Left renal cortex interstitium (tissue), 4 donors: ENCODE results near the gene NCR2. TPM values are rescaled to one million over a fixed set of nuclear protein-coding genes. Genes with fewer than 3 reads are reported as not detected.

ENCODE experiments used
- DNase-seq, 4 donors: peaks; one replicate each; pipeline ENCODE4 v3.0.0-alpha.2; 2013; ENCODE audit warnings: low read depth in 4 of 4, low spot score in 2 of 4, missing footprints in 1 of 4
- polyA plus RNA-seq, 4 donors: library from polyadenylated mRNA; unstranded; fragments of 120-200 nt; gene quantifications; one replicate each; pipeline ENCODE4 v1.2.1, GENCODE V29; 2013; ENCODE audit not compliant: insufficient read length in 4 of 4

The NCR2 gene
- polyA plus RNA-seq, 4 donors, result not detected

DNA sequence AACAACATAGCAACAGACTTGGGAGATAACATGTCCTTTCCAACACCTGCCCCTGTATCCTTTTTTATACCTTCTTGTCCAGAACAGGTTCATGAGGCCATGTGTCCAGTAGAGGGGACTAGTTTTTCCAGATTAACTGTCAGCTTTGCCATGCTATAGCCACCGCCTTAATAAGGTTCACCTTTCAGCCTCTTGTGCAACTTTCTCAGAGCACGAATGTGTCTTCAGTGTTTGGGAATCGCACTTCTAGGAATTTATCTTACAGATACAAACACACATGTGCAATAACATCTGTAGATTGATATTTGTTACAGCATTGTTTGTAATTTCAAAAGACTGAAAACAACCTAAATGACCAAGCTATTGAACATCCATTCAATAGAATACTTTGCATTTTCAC lies 21.4 kb downstream of the NCR2 start:
- no peak for DNase-seq

DNA sequence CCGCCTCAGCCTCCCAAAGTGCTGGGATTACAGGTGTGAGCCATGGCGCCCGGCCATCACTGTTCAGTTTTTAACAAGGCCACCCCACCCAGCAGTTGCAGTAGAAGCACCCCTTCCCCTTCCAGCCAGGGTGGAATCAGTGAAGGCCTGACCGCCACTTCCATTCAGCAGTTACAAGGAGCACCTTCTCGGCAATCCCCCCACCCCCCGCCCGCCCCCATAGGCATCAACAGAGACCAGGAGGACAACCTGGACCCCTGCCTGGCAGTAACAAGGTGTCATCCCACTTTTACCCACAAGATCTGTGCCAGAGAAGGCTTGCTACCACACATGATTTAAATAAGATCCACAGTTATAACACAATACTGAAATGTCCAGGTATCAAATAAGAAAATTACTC lies 23.1 kb downstream of the NCR2 start:
- no peak for DNase-seq

GRCh38 chr6:41359617-41360313 lies 24.4 kb downstream of the NCR2 start:
- no peak for DNase-seq

GRCh38 chr6:41360314-41360685 lies 24.9 kb downstream of the NCR2 start:
- DNase-seq, result no peak

DNA sequence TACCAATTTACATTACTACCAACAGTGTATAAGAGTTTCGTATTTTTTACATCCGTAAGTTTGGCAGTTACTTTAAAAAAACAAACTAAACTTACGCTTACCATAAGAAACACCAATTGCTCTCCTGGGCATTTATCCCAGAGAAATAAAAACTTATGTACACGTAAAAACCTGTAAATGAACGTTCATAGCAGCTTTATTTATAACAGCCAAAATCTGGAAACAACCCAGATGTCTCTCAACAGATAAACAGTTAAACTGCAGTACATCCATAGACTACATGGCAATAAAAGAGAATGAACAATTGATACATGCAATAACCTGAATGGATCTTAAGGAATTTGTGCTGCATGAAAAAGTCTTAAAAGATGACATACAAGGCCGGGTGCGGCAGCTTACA lies 30.7 kb downstream of the NCR2 start:
- no peak for DNase-seq

DNA sequence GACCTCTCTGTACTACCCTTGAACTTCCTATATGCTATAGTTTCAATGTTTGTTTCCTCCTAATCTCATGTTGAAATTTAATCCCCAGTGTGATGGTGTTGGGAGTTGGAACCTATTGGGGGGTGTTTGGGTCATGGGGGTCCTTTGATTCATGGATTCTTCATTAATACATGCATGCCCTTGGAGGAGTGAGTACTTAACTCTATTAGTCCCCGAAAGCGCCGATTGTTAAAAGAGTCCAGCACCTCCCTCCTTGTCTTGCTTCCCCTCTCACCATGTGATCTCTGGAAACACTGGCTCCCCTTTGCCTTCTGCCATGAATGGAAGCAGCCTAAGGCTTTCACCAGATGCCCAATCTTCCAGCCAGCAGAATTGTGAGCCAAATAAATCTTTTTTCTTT lies 31.7 kb downstream of the NCR2 start:
- no peak for DNase-seq

- peak in 3 of 4 donors; percentile 36 to 75 (median 48) for DNase-seq
Measured at GRCh38 chr6:41367700-41368099, 32.3 kb downstream of the NCR2 start.

- no peak for DNase-seq
Measured at GRCh38 chr6:41370488-41371111, 35.2 kb downstream of the NCR2 start.

- DNase-seq, result peak in 3 of 4 donors; percentile 19 to 41 (median 27)
Measured at GRCh38 chr6:41371461-41371991, 36.1 kb downstream of the NCR2 start.

- DNase-seq, result peak in 3 of 4 donors; percentile 24 to 48 (median 41)
Measured at GRCh38 chr6:41371992-41372831, 36.8 kb downstream of the NCR2 start.

GRCh38 chr6:41372832-41373626 lies 37.6 kb downstream of the NCR2 start:
- peak in 2 of 4 donors; percentile 16 to 19 for DNase-seq

- peak in 1 of 4 donors; percentile 24 for DNase-seq
Measured at GRCh38 chr6:41373627-41373918, 38.2 kb downstream of the NCR2 start.

GRCh38 chr6:41373919-41374617 lies 38.7 kb downstream of the NCR2 start:
- DNase-seq, result peak in 2 of 4 donors; percentile 17 to 31

DNA sequence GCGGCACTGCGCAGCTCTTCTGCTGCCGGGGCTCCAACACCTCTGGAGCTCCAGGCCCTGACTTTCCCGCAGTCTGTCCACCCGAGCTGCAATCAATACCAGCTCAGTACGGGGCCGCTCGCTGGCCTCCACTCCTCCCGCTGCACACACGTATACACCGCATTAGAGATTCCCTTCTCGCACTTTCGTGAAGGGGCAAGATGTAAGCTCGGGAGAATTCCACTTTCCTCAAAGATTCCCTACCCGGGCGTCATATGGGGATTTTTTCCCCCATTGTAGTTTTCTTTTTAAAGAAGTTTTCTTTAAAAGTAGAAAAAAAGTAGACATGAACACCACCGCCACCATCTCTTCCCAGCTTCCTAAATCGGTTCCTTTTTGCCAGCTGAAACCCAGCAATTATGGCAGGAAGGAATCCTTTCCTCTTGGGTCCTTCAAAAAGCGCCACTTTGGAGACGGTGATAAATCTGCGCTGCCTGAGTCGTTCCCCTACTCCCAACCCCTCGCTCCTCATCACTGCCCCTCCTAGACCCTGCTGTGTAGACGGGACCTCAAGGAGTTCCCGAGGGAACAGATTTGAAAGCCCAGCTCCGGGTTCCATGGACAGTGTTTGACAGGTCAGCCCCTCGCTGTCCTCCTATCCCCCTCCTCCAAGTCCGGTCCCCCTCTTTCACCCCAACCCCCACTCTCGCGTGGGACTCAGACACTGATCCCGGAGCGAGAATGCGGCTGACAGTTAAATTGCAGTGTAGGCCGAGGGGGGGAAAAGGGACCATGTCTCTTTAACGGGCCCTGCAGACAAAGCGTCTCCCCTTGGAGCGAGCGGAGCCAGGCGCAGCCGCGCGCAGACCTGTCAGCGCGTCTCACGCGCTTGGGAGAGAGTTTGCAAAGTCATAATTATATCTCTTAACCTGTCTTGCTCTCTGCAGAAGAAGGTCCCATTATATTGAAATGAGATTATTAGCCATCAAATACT lies 39.5 kb downstream of the NCR2 start:
- DNase-seq, result no peak

DNA sequence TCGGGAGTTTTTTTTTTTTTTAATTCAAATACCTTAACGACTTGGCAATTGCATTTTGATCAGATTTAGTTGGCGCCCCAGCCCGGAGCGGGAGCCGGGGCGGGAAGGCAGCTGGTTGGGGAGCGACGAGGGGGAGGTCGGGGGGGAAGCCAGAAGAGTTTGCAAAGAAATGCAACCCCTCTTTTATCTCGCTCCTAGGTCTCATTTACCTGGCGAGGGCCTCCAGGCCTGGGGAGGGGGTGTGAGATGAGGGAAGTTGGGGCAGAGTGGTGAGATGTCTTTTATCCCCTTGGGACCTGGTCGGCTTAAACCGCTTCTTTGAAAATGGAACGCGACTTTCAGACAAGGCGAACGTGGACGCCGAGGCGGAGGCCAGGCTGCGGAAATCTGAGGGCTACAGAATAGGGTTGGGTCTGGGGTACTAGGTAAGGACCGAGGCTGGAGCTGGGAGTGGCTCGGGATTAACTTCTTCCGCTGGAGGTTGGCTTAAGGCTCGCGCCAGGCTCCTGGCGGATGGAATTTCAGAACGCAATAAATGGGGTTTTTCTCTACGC lies 40.3 kb downstream of the NCR2 start:
- DNase-seq, result no peak

- no peak for DNase-seq
Measured at GRCh38 chr6:41376176-41376575, 40.8 kb downstream of the NCR2 start.

DNA sequence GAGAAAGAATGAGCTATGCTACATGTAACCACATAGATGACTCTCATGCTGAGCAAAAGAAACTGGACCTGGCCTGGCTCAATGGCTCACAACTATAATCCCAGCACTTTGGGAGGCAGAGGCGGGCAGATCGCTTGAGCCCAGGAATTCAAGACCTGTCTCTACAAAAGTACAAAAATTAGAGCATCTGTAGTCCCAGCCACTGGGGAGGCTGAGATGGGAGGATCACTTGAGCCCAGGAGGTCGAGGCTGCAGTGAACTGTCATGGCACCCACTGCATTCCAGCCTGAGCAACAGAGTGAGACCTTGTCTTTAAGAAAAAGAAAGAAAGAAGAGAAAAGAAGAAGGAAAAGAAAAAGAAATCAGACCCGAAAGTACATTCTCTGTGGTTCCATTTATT lies 41.7 kb downstream of the NCR2 start:
- no peak for DNase-seq

DNA sequence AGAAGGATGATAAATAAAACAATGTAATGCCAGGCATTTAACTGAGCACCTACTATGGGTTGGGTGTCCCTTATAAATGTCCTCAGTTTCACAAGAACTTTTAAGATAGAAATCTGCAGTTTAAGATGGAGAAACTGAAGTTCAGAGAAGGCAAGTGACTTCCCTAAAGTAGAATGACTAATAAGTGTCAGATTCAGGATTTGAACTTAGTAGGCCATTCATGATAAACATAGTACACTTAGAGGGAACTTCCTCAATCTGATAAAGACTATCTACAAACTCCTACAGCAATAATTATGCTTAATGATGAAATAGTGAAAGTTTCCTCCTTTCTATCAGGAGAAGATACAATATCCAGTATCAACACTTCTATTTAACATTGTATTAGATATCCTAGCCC lies 43.9 kb downstream of the NCR2 start:
- DNase-seq, result no peak

- DNase-seq, result no peak
Measured at GRCh38 chr6:41386594-41386993, 51.2 kb downstream of the NCR2 start.
